Measurements from ENCODE around the gene NPAS3. TPM values are rescaled to one million over a fixed set of nuclear protein-coding genes. Genes with fewer than 3 reads are reported as not detected.

The NPAS3 gene
- total RNA-seq, 1 donor from 2014 or later: not detected

GRCh38 chr14:33833706-33834465 is 895.2 kb downstream of the NPAS3 start:
- TF ChIP-seq EZH2 (IDR thresholded peaks at IDR 0.05) (no peak), EZH2phosphoT487 (IDR thresholded peaks at IDR 0.05) (no peak), CTCF (IDR thresholded peaks at IDR 0.05) (no peak)
- H4K20me1 ChIP-seq (ENCODE audit: low read depth): no peaks in the 10 kb centered on the region
- no peak for DNase-seq (ENCODE audit: low spot score)
- Mint-ChIP-seq H3K27ac (no peak overlapping the region), H3K36me3 (no peaks in the 10 kb centered on the region), H3K27me3 (ENCODE audit: insufficient read depth, low read depth) (no peaks in the 10 kb centered on the region), H3K9me3 (peaks cover 9% of the 10 kb centered on the region), H3K4me3 (no peak overlapping the region), H3K4me1 (peaks cover 16% of the 10 kb centered on the region)
- peaks cover 15% of the 10 kb centered on the region for H3K4me1 ChIP-seq
- H3K9ac ChIP-seq: no peak overlapping the region
- no peaks in the 10 kb centered on the region for H3K27me3 ChIP-seq
- H3K4me2 ChIP-seq: no peak overlapping the region
- H3K27ac ChIP-seq: no peak overlapping the region
- no peaks in the 10 kb centered on the region for H3K79me2 ChIP-seq (ENCODE audit: low read depth)
- no peaks in the 10 kb centered on the region for H3K36me3 ChIP-seq
- H3K9me3 ChIP-seq (ENCODE audit: low read depth): no peaks in the 10 kb centered on the region
- no peak overlapping the region for H3K4me3 ChIP-seq
- no peak overlapping the region for H2AFZ ChIP-seq (replicated peaks)
- peaks cover 9% of the 10 kb centered on the region for H3F3A ChIP-seq (ENCODE audit: low read depth)

GRCh38 chr14:33834466-33835260 is 896.0 kb downstream of the NPAS3 start:
- H3K27ac Mint-ChIP-seq: no peak overlapping the region
- no peak for DNase-seq (ENCODE audit: low spot score)
- H3K4me2 ChIP-seq: no peak overlapping the region
- H4K20me1 ChIP-seq (ENCODE audit: low read depth): no peaks in the 10 kb centered on the region
- H2AFZ ChIP-seq (replicated peaks): no peak overlapping the region
- no peak overlapping the region for H3K4me3 Mint-ChIP-seq
- H3K9ac ChIP-seq: no peak overlapping the region
- H3K9me3 ChIP-seq (ENCODE audit: low read depth): no peaks in the 10 kb centered on the region
- H3K9me3 Mint-ChIP-seq: peaks cover 6% of the 10 kb centered on the region
- H3K4me1 Mint-ChIP-seq: peaks cover 16% of the 10 kb centered on the region
- peaks cover 15% of the 10 kb centered on the region for H3K4me1 ChIP-seq
- peaks cover 9% of the 10 kb centered on the region for H3F3A ChIP-seq (ENCODE audit: low read depth)
- H3K27me3 Mint-ChIP-seq (ENCODE audit: insufficient read depth, low read depth): no peaks in the 10 kb centered on the region
- H3K36me3 ChIP-seq: no peaks in the 10 kb centered on the region
- H3K27ac ChIP-seq: no peak overlapping the region
- no peaks in the 10 kb centered on the region for H3K79me2 ChIP-seq (ENCODE audit: low read depth)
- H3K27me3 ChIP-seq: no peaks in the 10 kb centered on the region
- TF ChIP-seq EZH2phosphoT487 (IDR thresholded peaks at IDR 0.05) (no peak), EZH2 (IDR thresholded peaks at IDR 0.05) (no peak), CTCF (IDR thresholded peaks at IDR 0.05) (no peak)
- H3K36me3 Mint-ChIP-seq: no peaks in the 10 kb centered on the region
- no peak overlapping the region for H3K4me3 ChIP-seq

GRCh38 chr14:33835261-33835655 is 896.6 kb downstream of the NPAS3 start:
- no peak overlapping the region for H2AFZ ChIP-seq (replicated peaks)
- H3K4me3 ChIP-seq: no peak overlapping the region
- H4K20me1 ChIP-seq (ENCODE audit: low read depth): no peaks in the 10 kb centered on the region
- no peaks in the 10 kb centered on the region for H3K27me3 ChIP-seq
- no peaks in the 10 kb centered on the region for H3K36me3 ChIP-seq
- no peak overlapping the region for H3K9ac ChIP-seq
- no peaks in the 10 kb centered on the region for H3K79me2 ChIP-seq (ENCODE audit: low read depth)
- TF ChIP-seq EZH2phosphoT487 (IDR thresholded peaks at IDR 0.05) (no peak), EZH2 (IDR thresholded peaks at IDR 0.05) (no peak), CTCF (IDR thresholded peaks at IDR 0.05) (no peak)
- no peaks in the 10 kb centered on the region for H3K27me3 Mint-ChIP-seq (ENCODE audit: insufficient read depth, low read depth)
- peaks cover 2% of the 10 kb centered on the region for H3K9me3 Mint-ChIP-seq
- no peak overlapping the region for H3K27ac ChIP-seq
- no peak overlapping the region for H3K27ac Mint-ChIP-seq
- no peaks in the 10 kb centered on the region for H3K9me3 ChIP-seq (ENCODE audit: low read depth)
- no peak for DNase-seq (ENCODE audit: low spot score)
- no peaks in the 10 kb centered on the region for H3K36me3 Mint-ChIP-seq
- H3K4me1 Mint-ChIP-seq: peaks cover 16% of the 10 kb centered on the region
- H3F3A ChIP-seq (ENCODE audit: low read depth): peaks cover 9% of the 10 kb centered on the region
- peaks cover 15% of the 10 kb centered on the region for H3K4me1 ChIP-seq
- no peak overlapping the region for H3K4me2 ChIP-seq
- no peak overlapping the region for H3K4me3 Mint-ChIP-seq
